ENCODE measurements around the gene PCBP1.

DNA sequence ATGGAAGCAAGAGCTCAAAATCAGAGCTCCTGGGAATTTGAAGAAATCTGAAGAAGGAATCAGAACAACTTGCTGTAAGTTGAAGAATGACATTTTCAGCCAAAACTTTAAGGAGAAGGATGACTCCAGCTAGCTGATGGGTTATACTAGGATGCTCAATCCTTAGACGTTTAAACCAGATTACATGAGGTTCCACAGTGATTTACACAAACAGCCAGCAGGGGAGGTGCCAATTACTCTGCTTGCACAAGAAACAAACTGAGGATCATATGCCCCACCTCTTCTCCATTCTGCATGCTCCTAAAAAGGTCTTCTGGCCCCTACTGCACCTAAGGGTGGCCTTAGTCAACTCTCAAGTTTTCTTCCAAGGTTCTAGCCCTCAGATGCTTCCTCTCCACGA, 47.9 kb upstream of the PCBP1 start:
- TF ChIP-seq EGR1 (IDR thresholded peaks at IDR 0.05) (no peak), TEAD4 (IDR thresholded peaks at IDR 0.05) (no peak), MAX (IDR thresholded peaks at IDR 0.05) (no peak)
